Ascending aorta (tissue), 2 donors: ENCODE results near the gene P4HTM. TPM values are rescaled to one million over a fixed set of nuclear protein-coding genes. Genes with fewer than 3 reads are reported as not detected.

Source experiments
- DNase-seq, 2 donors: peaks; one replicate each; pipeline ENCODE4 v3.0.0-alpha.2; 2019; ENCODE audit warnings: low spot score in 2 of 2
- H3K27ac ChIP-seq, 2 donors: fragments of 200-600 bp; sonication (generic); one replicate each; pipeline ENCODE4 v1.5.1; 2016 to 2017; ENCODE audit warnings: mild to moderate bottlenecking in 1 of 2
- H3K27me3 ChIP-seq: fragments of 200-600 bp; sonication (generic); one replicate; pipeline ENCODE4 v1.5.1; 2017
- H3K36me3 ChIP-seq, 2 donors: fragments of 200-600 bp; sonication (generic); one replicate each; pipeline ENCODE4 v1.5.1; 2016
- H3K4me1 ChIP-seq, 2 donors: fragments of 200-600 bp; sonication (generic); one replicate each; pipeline ENCODE4 v1.5.1; 2016 to 2017; ENCODE audit warnings: mild to moderate bottlenecking in 1 of 2
- H3K4me3 ChIP-seq, 2 donors: fragments of 200-600 bp; sonication (generic); one replicate each; pipeline ENCODE4 v1.5.1; 2016 to 2017; ENCODE audit warnings: mild to moderate bottlenecking in 1 of 2
- H3K9me3 ChIP-seq, 2 donors: fragments of 200-600 bp; sonication (generic); one replicate each; pipeline ENCODE4 v1.5.1; 2016
- CTCF ChIP-seq, 3 experiments: fragments of 200-600 bp in 2 of 3; fragments of 450-650 bp in 1 of 3; sonication (generic) in 2 of 3; IDR thresholded peaks; one replicate each; pipeline ENCODE4 v1.5.1; 2016 to 2019; ENCODE audit warnings: antibody characterized with exemption in 3 of 3, mild to moderate bottlenecking in 1 of 3, moderate library complexity in 1 of 3
- intact Hi-C: fragments of 100-400 bp; cut with DNase I; formaldehyde crosslinking; loops from one replicate; pipeline ENCODE4 v1.15.1; 2023
- total RNA-seq: library from RNA; depleted of rRNA; stranded (reverse); fragments of >200 nt; gene quantifications from one replicate; pipeline ENCODE4 v1.1.0, GENCODE V29; 2016

Gene P4HTM
- total RNA-seq, 1 donor from 2014 or later = 71.9 TPM

DNA sequence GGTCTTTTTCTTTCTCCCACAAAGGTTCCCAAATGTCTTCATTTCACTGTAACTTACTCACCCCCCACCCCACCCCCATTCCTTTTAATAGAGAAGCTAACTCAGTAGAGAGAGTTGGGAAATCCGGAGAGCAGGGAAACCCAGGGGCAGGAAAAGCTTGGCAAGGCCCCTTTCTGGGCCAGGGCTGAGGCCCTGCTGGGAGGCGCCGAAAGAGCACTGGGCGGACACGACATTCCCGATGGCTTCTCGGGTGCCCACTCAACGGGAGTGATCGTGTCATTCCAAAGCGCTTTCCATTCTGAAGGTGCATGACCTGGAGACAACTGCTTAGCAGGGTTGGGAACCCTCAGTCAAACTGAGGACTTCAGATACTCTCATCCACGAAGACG is 29.9 kb downstream of the P4HTM start:
- peak in 1 of 2 donors; percentile 63 for DNase-seq
- Histone ChIP-seq H3K27me3 (no peaks in the 10 kb centered on the region), H3K36me3 (peaks cover 25 to 33% of the 10 kb centered on the region in 2 donors), H3K4me1 (peaks cover 16 to 29% of the 10 kb centered on the region in 2 donors), H3K27ac (peak overlapping the region; percentile 100), H3K4me3 (peak overlapping the region; percentile 88 to 93), H3K9me3 (no peaks in the 10 kb centered on the region)
- intact Hi-C loops = loop anchor here (2.0 to 5.0 kb wide), 2 partner anchors 31 to 257 kb away; partner anchors contain the start of gene C3orf62
- no peak for TF ChIP-seq CTCF (IDR thresholded peaks at IDR 0.05)

DNA sequence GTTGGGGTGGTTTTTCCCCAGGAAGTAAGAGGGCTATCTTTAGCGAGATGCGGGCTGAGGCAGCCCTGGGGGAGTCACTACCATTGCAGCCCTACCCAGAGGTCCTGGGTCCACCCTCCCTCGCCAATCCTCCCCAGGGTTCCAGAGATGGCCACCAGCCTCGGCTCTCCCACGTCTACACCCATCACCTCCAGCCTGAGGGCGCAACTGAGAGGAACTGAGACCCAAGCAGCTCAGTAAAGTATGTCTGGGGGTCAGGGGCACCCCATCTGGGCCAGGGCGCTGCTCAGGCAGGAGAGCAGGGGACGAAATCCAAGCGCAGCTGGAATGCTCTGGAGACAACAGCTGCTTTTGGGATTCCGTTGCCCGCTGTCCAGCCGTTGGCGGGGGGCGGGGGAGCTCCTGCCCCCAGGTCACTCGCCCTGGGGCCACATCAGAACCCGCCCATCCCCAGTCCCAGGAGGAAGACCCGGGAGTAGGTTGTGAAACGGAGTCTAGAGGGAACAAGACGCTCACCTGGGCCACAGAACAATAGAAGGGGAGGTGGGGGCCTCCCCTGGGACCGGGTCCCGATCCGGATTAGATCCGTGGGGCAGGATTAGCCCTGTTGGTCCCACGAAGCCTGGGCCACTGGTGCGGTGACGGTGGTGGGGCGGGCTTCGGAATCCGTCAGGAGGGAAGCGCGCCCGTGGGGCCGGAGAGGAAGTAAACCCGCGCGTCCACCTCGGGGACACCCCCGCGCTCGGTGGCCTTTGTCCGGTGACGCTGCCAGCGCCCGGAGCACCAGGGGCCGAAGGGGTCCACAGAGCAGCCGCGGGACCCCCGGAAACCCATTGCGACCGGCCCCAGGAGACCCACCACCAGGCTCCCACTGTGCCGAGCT is 30.5 kb downstream of the P4HTM start:
- TF ChIP-seq CTCF (IDR thresholded peaks at IDR 0.05) = no peak
- intact Hi-C loops = loop anchor here (1.0 to 5.0 kb wide), 2 partner anchors 13 to 257 kb away; partner anchors contain the start of genes C3orf62 and WDR6

GRCh38 chr3:49021213-49021812 is 31.3 kb downstream of the P4HTM start:
- Histone ChIP-seq H3K36me3 (peaks cover 18 to 31% of the 10 kb centered on the region in 2 donors), H3K4me1 (peaks cover 16 to 29% of the 10 kb centered on the region in 2 donors), H3K4me3 (peak overlapping the region; percentile 88 to 93), H3K9me3 (no peaks in the 10 kb centered on the region), H3K27me3 (no peaks in the 10 kb centered on the region), H3K27ac (peak overlapping the region; percentile 100)
- TF ChIP-seq CTCF (IDR thresholded peaks at IDR 0.05) = no peak
- DNase-seq = peak; percentile 96 to 100
- intact Hi-C loops = loop anchor here (1.0 to 5.0 kb wide), 2 partner anchors 14 to 256 kb away; partner anchors contain the start of genes C3orf62 and WDR6

More for the DNA sequence above, 30.5 kb downstream of the P4HTM start:
- peak in 1 of 2 donors; percentile 83 for DNase-seq
- Histone ChIP-seq H3K36me3 (peaks cover 25 to 33% of the 10 kb centered on the region in 2 donors), H3K27me3 (no peaks in the 10 kb centered on the region), H3K27ac (peak overlapping the region; percentile 100), H3K4me1 (peaks cover 16 to 29% of the 10 kb centered on the region in 2 donors), H3K4me3 (peak overlapping the region; percentile 88 to 93), H3K9me3 (no peaks in the 10 kb centered on the region)

GRCh38 chr3:49021813-49022687 is 32.0 kb downstream of the P4HTM start, which contains the start of gene NDUFAF3:
TSS of gene NDUFAF3 (plus strand) at chr3:49022121. CDS start at chr3:49022145, 24 bp downstream.
- peak; percentile 68 to 95 for DNase-seq
- intact Hi-C loops = loop anchor here (1.0 to 5.0 kb wide), 2 partner anchors 15 to 255 kb away; partner anchors contain the start of genes C3orf62 and WDR6
- peak within 1 kb of the TSS; percentile 100 for H3K27ac ChIP-seq
- TF ChIP-seq CTCF (IDR thresholded peaks at IDR 0.05) = peak; percentile 97 to 99 (median 98)
- peak within 1 kb of the TSS; percentile 88 to 93 for H3K4me3 ChIP-seq
- no peaks in the 10 kb centered on the region for H3K9me3 ChIP-seq
- H3K27me3 ChIP-seq = no peaks in the 10 kb centered on the region
- H3K4me1 ChIP-seq = peaks cover 16 to 29% of the 10 kb centered on the region in 2 donors
- H3K36me3 ChIP-seq = peaks cover 18 to 38% of the 10 kb centered on the region in 2 donors
